ENCODE measurements around the gene ADGRV1. TPM values are rescaled to one million over a fixed set of nuclear protein-coding genes. Genes with fewer than 3 reads are reported as not detected.

Gene ADGRV1
- total RNA-seq = 0.16 and 0.17 TPM in 2 replicates

GRCh38 chr5:90558344-90559192, at the start of gene ADGRV1:
Gene ADGRV1, plus strand, starts transcription at chr5:90558797. Its CDS starts 99 bp downstream, at chr5:90558896.

GRCh38 chr5:90529194-90529938, 29.2 kb upstream of the ADGRV1 start, which contains the start of gene LYSMD3:
Gene LYSMD3, minus strand, starts transcription at chr5:90529584. Its CDS starts 4,295 bp downstream, at chr5:90525289.

Other genes starting within 250 kb of the ADGRV1 start
- gene CETN3, start 149.0 kb upstream of the ADGRV1 start, total RNA-seq = 12.3 and 15.4 TPM in 2 replicates
- gene MBLAC2, start 84.0 kb upstream of the ADGRV1 start, total RNA-seq = 2.8 and 3.0 TPM in 2 replicates
- gene POLR3G, start 83.9 kb upstream of the ADGRV1 start, total RNA-seq = 2.7 and 4.7 TPM in 2 replicates
- 11.6 and 12.6 TPM in 2 replicates for gene LYSMD3, start 29.2 kb upstream of the ADGRV1 start, total RNA-seq